NCI-H2171 treated with DMSO at 0.1 percent for 48 hours (cell line): Measurements from ENCODE around the gene RGS14.
"Not testable (repeated sequence)": the region's sequence is repeated elsewhere in the genome, so short reads cannot be mapped to it uniquely, and the experiment has no call there.

Experiments used
- DNase-seq: peaks from one replicate; lab custom pipeline; 2025; lab: John Stamatoyannopoulos, UW

The RGS14 gene

DNA sequence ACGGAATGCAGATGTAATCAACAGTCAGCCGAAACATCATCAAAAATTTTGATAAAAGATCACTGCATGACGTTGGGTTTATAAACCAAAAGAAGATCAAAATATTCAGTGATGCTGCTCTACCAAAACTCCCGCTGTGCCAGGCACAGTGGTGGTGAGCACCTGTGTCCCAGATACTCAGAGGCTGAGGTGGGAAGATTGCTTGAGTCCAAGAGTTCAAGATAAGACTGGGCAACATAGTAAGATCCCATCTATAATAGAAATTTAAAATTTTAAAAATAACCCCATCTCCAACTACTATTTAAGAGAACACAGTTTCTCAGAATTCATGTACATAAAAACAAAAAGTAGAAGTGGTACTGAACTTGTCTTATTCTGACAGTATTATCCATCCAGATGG lies 10.0 kb upstream of the RGS14 start:
- DNase-seq, result no peak

- DNase-seq, result no peak
Measured at GRCh38 chr5:177349362-177349647, 8.4 kb upstream of the RGS14 start.

GRCh38 chr5:177349762-177350161 lies 8.0 kb upstream of the RGS14 start:
- DNase-seq, result no peak

DNA sequence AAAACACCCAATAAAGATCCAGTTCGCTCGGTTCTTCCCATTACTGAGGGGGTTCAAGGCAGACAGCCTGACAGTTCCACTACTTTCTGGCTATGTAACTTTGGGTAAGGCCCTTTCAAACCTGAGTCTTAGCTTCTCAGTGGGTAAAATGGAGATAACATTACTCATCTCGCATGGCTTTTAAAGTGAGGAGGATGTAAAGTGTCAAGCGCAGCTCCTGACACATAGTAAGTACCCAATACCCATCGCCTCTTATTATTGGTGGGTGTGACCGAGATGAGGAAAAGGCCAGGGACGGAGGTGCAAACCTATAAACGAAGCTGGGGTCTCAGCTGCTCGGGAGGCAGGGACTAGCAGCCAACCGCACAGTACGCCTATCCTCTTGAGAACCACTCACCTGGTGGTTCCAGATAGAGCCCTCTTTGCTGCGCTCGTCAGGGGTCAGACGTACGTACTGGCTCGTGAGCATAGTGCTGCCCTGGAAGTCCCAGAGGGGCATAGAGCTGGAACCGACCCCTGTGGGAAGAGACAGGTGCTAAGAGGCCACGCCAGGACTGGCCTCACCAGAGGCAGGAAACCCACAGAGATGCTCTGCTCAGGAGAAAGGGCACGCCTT lies 6.8 kb upstream of the RGS14 start:
- DNase-seq, result no peak

DNA sequence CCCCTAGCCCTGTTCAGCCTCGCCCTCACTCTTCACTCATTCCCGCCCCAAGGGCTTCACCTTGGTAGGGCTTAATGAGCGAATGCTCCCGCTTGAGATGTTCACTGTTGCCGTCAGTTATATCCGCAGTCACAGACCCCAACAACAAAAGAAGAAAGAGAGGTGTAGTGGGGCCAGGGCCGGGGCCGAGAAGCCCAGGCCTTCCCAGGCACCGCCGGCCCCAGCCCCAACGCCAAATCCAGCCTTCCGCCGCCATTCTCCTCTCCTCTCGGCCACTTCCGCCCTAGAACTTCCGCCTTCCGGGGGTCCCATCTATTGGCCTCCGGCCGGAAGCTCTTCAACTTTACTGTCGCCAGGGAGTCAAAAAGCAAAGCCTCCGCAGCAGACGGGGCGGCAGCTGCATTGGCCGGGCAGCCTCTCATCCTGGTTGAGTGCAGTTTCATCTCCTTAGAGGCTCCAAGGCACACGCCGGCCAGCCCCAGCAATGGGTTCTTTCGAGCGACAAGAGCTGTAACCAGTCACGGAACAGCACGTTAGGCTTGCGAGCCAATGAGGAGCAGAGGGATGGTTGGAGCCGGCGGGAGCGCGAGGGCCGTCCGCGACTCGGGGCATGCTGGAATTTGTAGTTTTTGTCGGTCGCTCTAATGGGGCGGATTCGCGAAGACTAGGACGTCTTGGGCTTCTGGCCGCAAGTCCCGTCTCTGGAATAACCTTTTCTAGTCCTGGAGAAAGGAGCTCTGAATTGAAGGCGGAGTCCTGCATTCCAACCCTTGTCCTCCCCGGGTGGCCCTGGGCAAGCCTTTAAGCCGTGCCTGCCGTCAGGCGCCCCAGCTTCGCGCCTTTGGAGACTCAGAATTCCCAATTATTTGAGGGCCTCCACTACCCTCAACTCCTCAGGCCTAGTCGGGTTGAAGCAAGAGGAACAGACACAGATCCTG lies 6.1 kb upstream of the RGS14 start, which contains the start of gene LMAN2:
Gene LMAN2, minus strand, starts transcription at position 277 of the 938 bp plus-strand sequence. Its CDS starts 21 bp downstream, at position 256.
- DNase-seq, result peak; percentile 89

DNA sequence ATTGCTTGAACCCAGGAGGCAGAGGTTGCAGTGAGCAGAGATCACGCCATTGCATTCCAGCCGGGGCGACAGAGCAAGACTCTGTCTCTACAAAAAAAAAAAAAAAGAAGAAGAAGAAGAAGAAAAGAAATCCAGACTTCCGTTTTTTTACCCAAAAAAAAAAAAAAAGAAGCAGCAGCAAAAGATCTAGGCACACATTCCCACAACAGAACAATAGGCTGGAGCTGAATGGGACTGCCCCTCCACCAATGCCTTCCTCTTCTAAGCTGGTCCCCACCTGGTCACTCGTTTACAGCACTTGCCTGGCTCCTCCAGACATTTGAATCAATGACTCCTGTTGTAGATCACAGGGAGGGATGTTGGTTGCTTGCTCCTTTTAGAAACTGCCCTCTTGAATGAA lies 4.6 kb upstream of the RGS14 start:
- DNase-seq, result no peak

- DNase-seq, result no peak
Measured at GRCh38 chr5:177354256-177354655, 3.5 kb upstream of the RGS14 start.

DNA sequence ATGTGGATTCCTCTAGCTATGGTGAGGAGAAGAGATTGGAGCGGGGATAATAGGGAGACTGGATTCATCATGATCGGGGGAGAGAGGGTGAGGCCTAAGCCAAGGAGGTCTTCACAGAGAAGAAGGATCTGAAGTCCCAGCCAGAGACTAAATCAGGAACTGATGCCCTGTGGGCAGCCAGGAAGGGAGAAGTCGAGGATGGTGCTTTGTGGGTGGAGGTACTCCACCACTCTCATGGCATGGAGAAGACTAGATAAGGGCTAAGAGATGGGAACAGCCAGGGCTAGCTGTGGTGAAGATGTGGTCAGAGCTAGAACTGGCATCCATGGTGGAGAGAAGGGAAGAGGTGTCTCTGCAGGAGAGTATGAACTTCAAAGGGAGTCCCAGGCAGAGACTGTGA lies 3.0 kb upstream of the RGS14 start:
- no peak for DNase-seq

DNA sequence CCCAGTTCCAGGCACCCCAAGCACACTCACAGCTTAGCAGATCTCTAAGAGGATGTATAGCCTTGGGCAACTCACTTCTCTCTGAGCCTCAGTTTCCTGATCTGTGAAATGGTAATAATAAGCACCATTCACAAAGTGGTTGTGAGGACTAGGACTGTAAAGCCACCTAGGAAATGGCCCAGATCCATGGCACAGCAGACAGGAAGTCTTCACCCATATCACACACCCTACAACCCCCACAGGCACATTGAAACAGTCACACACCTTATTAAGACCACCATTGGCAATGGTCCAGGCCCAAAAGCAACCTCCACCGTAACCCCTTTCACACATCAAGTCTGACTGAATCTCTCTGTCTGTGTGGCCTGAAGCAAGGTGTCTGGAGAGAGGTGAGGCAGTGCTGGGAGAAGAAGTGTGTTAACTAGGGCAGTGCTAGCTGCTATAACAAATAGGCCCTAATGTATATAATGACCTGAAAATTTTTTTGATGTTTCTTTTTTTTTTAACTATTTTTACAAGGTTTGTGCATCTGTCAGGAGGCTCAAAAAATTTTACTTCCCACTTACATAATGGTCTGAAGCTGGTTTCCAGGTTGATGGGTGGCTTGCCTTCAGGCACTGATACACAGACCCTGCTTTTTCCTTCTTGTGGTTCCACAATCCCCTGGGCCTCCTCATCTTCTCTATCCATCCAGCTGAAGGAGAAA lies 2.4 kb upstream of the RGS14 start:
- no peak for DNase-seq

- no peak for DNase-seq
Measured at GRCh38 chr5:177355868-177356168, 1.9 kb upstream of the RGS14 start.

DNA sequence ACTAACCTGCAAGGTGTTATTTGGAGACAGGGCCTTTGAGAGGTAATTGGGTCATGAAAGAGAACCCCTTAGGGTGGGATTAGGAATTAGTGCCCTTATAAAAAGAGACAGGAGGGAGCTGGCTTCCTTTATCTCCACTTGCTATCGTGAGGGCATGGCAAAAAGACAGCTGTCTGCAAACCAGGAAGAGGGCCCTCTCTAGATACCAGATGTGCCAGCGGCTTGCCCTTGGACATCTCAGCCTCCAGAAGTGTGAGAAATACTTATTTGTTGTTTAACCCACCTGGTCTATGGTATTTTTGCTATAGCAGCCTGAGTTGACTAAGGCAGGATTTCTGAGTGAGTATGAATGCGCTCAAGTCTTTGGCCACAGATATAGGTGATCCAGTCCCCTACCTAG lies 978 bp upstream of the RGS14 start:
- no peak for DNase-seq

GRCh38 chr5:177357146-177357458 lies 622 bp upstream of the RGS14 start:
- DNase-seq, result peak; percentile 31

- no peak for DNase-seq
Measured at GRCh38 chr5:177358370-177358819, 671 bp downstream of the RGS14 start.

DNA sequence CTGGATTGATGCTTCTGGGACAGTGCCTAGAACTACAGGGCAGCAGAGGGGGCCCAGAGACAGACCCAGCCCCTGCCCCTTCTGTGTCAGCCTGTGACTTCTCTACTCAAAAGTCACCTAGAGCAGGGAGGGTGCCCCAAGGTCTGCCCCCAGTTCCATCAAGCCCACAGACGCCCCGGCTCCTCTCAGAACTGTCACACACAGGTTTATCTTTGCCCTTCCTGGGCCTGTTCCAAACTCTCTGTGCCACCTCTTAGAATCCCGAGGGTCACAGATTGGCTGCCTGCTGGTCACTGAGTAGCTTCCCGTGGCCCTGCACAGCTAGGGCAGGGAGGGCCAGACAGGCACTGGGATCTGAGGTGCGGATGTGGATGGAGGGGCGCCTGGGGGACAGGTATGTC lies 1.7 kb downstream of the RGS14 start:
- DNase-seq, result no peak

DNA sequence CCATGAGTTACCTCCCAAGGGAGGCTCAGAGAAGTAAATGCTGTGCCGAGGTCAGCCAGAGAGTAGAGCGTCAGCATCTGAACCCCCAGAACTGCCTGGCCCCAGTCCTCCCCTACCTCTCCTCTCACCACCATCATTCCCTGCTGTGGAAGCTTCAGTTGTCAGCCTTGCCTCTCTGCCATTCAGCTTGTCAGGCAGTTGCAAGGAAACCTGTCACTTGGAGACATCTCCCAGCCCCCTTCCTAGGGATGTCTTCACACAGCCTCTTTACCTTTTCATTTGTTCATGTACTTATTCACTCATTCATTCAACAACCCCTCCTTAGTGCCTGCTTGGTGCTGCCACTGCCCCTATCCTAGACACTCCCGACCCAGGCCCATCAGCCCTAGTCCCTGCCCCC lies 2.1 kb downstream of the RGS14 start:
- DNase-seq, result no peak

DNA sequence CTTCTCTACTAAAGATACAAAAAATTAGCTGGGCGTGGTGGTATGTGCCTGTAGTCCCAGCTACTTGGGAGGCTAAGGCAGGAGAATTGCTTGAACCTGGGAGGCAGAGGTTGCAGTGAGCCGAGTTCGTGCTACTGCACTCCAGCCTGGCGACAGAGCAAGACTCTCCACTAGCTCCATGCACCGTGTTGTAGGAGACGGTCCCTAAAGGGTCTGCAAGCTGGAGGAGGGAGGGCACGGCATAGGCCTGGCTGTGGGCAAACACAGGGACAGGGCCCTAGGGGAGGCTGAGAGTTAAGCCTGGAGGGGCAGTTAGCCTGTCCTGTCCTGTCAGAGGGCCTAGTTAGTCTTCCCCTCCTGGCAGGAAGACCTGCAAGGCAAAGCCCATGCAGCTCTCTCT lies 3.0 kb downstream of the RGS14 start:
- DNase-seq, result not testable (repeated sequence)

GRCh38 chr5:177361418-177362291 lies 3.9 kb downstream of the RGS14 start:
- no peak for DNase-seq

GRCh38 chr5:177362292-177362609 lies 4.5 kb downstream of the RGS14 start:
- no peak for DNase-seq

- peak; percentile 47 for DNase-seq
Measured at GRCh38 chr5:177362610-177363507, 5.1 kb downstream of the RGS14 start.

DNA sequence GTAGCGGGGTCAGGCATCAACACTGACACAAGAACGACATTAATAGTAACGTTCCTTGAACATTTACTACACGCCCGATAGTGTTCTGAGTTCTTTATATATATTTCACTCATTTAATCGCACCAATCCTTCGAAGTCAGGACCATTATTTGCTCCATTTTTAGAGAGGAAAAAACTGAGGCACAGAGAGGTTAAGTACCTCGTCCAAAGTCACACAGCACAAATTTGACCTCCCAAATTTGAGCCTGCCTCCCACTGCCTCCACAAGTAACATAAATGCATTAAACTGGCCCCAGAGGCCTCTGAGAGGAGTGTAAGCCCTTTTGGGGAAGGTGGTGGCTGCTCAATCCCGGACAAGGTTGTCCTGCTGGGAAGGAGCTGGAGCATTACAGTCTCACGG lies 5.8 kb downstream of the RGS14 start:
- DNase-seq, result no peak

DNA sequence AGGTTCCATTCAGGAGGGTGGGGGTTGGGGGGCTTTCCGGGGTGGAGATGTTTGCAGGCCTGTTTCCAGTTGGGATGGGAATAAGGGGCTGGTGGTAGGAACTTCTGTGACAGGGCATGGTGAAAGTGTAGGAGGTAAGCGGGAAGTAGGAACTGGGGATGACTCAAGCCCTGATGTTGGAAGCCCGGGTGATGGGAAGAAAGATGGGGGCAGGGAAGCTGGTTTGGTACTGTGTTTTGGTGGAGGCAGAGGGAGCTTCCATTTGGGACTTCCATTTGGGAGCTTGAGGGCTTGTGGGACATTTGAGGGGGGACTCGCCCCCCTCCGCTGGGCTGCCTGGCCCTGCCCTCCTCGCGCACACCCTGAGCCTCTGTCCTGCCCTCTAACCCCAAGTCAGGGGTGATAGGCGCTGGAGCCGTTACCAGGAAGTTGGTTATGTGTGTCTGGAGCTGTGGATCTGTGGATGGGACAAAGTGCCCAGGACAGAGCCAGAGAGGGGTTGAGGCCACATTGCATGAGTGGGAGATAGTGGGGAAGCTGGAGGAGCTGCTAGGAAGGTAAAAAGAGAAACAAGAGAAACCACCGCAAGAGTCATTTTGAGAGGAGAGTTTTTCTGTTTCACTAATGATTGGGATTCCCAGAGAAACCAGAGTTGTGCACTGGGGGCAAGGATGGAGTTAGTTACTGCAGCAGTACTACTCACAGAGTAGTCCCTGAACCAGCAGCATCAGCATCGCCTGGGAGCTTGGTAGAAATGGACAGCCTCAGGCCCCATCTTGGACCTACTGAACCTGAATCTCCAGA lies 6.6 kb downstream of the RGS14 start:
- DNase-seq, result no peak
